ENCODE results near the gene FKBP15. TPM values are rescaled to one million over a fixed set of nuclear protein-coding genes. Genes with fewer than 3 reads are reported as not detected.

FKBP15 gene
- total and polyA plus RNA-seq, 2 of the 4 experiments (the other 2 are of a cell fraction) = 20.4 to 25.5 TPM

- Histone ChIP-seq H2BK15ac (ENCODE audit: low read depth, low read length) (no peak overlapping the region), H2BK120ac (ENCODE audit: low read depth, low read length) (no peak overlapping the region), H3K27ac (ENCODE audit: insufficient read depth, low read length) (no peak overlapping the region), H3K4me2 (ENCODE audit: low read depth, low read length) (no peak overlapping the region), H3K9me3 (ENCODE audit: control insufficient read depth, insufficient read depth, low read length) (no peaks in the 10 kb centered on the region), H2BK20ac (ENCODE audit: low read depth, low read length) (no peak overlapping the region), H3K4me1 (ENCODE audit: control insufficient read depth, insufficient read depth, low read length) (no peaks in the 10 kb centered on the region), H3K36me3 (ENCODE audit: control insufficient read depth, insufficient read depth, low read length) (peaks cover 28% of the 10 kb centered on the region), H4K20me1 (ENCODE audit: insufficient read depth, low read length) (peaks cover 11% of the 10 kb centered on the region), H4K5ac (ENCODE audit: low read depth, low read length) (no peak overlapping the region), H2BK5ac (ENCODE audit: low read depth, low read length, poor library complexity, severe bottlenecking) (no peak overlapping the region), H2AK5ac (ENCODE audit: low read depth, low read length) (no peak overlapping the region), H3K79me1 (ENCODE audit: low read depth in 1 of 2, low read length in 2 of 2) (peaks cover 32 to 35% of the 10 kb centered on the region in 2 experiments), H3K9me1 (ENCODE audit: insufficient read depth, low read length) (peaks cover 3% of the 10 kb centered on the region; the same call in 1 of the 2 replicates), H3K27me3 (ENCODE audit: control insufficient read depth, insufficient read depth, low read length) (no peaks in the 10 kb centered on the region), H3K4ac (ENCODE audit: low read depth, low read length) (no peak overlapping the region), H3K56ac (ENCODE audit: extremely low read depth, insufficient read depth, low read length) (no peak overlapping the region), H3K9ac (ENCODE audit: low read depth, low read length) (no peak overlapping the region), H3K23ac (ENCODE audit: low read depth, low read length) (no peak overlapping the region), H3K14ac (replicated peaks; ENCODE audit: low read depth, low read length) (no peak overlapping the region), H2AFZ (replicated peaks; ENCODE audit: low read length, poor library complexity) (no peak overlapping the region), H2AK9ac (replicated peaks; ENCODE audit: low read depth, low read length, poor library complexity) (no peak overlapping the region), H3K4me3 (ENCODE audit: insufficient read depth, low read depth, low read length) (no peak overlapping the region), H3K18ac (ENCODE audit: low read depth, low read length) (no peak overlapping the region), H4K8ac (ENCODE audit: low read depth in 2 of 2, low read length in 2 of 2) (no peak overlapping the region), H4K91ac (ENCODE audit: insufficient read depth, low read depth, low read length) (no peak overlapping the region)
- no TSS peak for BruUV-seq (replicated peaks)
- no peak for ATAC-seq (ENCODE audit: low read depth)
- dilution Hi-C loops (cut with HindIII; ENCODE audit: low sequenced_read_pairs, unreplicated experiment) (no loop called here), intact Hi-C loops (cut with micrococcal nuclease) (no loop called here), in situ Hi-C loops (cut with MboI; ENCODE audit: low sequenced_read_pairs) (no loop called here)
- TF ChIP-seq CTCF (conservative IDR thresholded peaks at IDR 0.05; ENCODE audit: low read depth, low read length) = no peak
- 100% methylated on average over 7 of the region's 10 CpGs; no CpG with 5 or more reads in 1 of the 2 experiments for WGBS, 2 experiments (ENCODE audit: extremely low coverage in 2 of 2, insufficient read length in 1 of 2)
- DNase-seq = no peak
- CTCF ChIA-PET = interaction anchor here (0.7 kb wide), 1 partner anchor 50 kb away, joined by 4 read pairs; no protein-coding TSS in a partner anchor
- POLR2A ChIA-PET (ENCODE audit: unreplicated experiment) = no interaction called here
Measured at GRCh38 chr9:113210815-113211214, 10.3 kb downstream of the FKBP15 start.

Data from IMR-90 (cell line).